SU-DHL-6 (cell line): Measurements from ENCODE around the gene NMT2.

ENCODE experiments used
- CTCF ChIP-seq: fragments of 200-600 bp; sonication (generic); IDR thresholded peaks from one replicate; pipeline ENCODE4 v1.5.1; 2017; ENCODE audit warnings: antibody characterized with exemption, mild to moderate bottlenecking, low read length, moderate library complexity; ENCODE audit not compliant: insufficient read depth, poor library complexity, severe bottlenecking
- EZH2phosphoT487 ChIP-seq: fragments of 200-600 bp; sonication (generic), shearing (Covaris generic); conservative IDR thresholded peaks from 2 replicates; pipeline ENCODE4 v1.6.1; 2018; ENCODE audit warnings: mild to moderate bottlenecking, antibody characterized with exemption, low read length, moderate library complexity, mixed read lengths

DNA sequence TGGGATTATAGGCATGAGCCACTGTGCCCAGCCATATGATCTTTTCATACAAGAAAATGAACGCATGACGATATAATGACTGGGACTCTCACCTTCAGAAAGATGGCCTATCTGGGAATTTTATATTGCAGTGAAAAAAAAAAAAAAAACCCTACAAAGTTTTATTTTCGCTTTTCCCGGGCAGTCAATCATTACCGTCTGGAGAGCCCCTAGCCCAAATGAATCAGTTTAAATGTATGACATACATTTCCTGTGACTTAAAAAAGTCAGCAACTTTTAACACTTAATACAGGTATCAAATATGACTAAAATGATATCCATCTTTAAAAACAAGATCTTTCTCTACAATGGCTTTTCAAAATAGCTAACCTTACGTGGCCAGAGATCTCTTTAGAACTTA is 48.2 kb upstream of the NMT2 start:
- TF ChIP-seq CTCF (no peak), EZH2phosphoT487 (no peak)
